ENCODE data around the gene SAC3D1. TPM values are rescaled to one million over a fixed set of nuclear protein-coding genes. Genes with fewer than 3 reads are reported as not detected.

The SAC3D1 gene
- polyA plus RNA-seq, 2 of the 4 experiments (the other 2 are of a cell fraction), result 12.9 to 29.0 TPM

DNA sequence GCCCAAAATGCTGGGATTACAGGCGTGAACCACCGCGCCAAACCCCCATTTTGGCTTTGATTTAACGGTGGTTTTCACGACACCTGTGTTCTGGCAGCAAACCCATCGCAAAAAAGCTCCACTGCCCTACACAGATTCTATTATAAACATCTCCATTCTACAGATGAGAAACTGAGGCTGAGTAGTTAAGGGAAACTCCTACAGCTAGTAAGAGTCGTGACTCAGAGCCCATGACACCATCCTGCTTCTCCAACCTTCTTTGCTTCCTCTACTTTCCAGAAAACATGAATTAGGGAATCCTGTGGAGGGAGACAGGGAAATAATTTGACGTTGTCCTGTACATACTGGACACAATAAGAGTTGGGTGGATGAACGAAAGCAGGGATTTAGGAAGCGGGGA, 14.2 kb upstream of the SAC3D1 start:
- ChIA-PET POLR2A (interaction anchor here (0.6 to 0.7 kb wide), 2 partner anchors 14 to 90 kb away, joined by 4 read pairs; partner anchors contain the start of genes SAC3D1 and ZNHIT2), CTCF (interaction anchor here (0.5 to 7.3 kb wide), 19 partner anchors 12 to 281 kb away, joined by 3 to 97 read pairs (median 3); partner anchors contain the start of genes ARL2, NAALADL1 and SAC3D1)

DNA sequence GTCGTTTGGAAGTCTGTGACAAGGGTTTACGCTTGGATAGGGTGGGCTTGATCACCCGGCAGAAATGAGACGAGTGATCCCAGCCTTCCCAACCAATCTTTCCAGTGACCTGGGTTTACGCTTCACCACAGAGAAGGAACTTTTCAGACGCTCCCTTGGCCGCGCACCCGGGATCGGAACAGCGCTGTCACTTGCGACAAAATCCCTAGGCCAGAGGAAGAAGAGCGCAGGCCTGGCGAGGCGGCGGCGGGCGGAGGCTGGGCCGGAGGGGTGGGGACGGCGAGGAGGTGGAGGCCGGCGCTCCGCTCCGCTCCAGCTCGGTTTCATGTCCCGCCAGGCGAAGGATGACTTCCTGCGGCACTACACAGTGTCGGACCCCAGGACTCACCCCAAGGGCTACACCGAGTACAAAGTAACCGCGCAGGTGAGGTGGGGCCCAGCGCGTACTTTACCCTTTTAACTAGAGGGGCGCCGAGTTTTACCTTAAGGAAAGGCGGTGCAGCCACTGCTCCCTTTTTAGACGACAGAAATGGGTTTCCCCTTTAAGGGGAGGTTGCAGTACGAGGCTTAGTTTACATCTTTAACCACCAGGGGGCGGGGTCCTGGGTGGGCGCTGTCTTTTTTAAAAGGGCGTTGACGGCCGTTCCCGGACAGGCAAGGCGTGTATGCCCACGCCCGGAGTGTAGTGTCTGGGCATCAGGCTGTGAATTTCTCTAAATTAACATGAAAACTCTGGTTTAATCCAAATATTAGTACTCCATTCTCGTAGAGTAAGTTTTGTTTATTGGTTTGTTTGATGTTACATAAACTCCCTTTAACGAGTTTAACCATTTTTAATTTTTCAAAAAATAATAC, 13.6 kb upstream of the SAC3D1 start, which contains the start of gene SNX15:
TSS of gene SNX15 (plus strand) at position 227 of the 855 bp plus-strand sequence. CDS start at position 326, 99 bp downstream.
- peak within 1 kb of the TSS; percentile 86 for H3K4me2 ChIP-seq
- CTCF ChIA-PET, result interaction anchor here (0.5 to 7.3 kb wide), 17 partner anchors 12 to 280 kb away, joined by 3 to 97 read pairs (median 3); partner anchors contain the start of genes ARL2, NAALADL1 and SAC3D1
- DNase-seq (ENCODE audit: low read depth in 1 of 2, low spot score in 1 of 2), result peak; percentile 92 to 97
- H3K4me1 ChIP-seq, result peaks cover 9% of the 10 kb centered on the region
- ATAC-seq, result peak; percentile 95 to 97
- WGBS (ENCODE audit: missing lambda C conversion rate), result 2% methylated on average over 33 of the region's 51 CpGs
- TF ChIP-seq FOSB (CRISPR knock-in tag; IDR thresholded peaks at IDR 0.05) (no peak), EP300 (IDR thresholded peaks at IDR 0.05) (no peak), PHF8 (IDR thresholded peaks at IDR 0.05; ENCODE audit: borderline replicate concordance, low read depth) (peak; percentile 81; the same call in 1 of the 2 replicates), POLR2A (IDR thresholded peaks at IDR 0.05; ENCODE audit: low read length) (peak; percentile 80), RNF2 (IDR thresholded peaks at IDR 0.05; ENCODE audit: borderline replicate concordance, low read depth) (peak; percentile 37; the same call in 1 of the 2 replicates), ZSCAN20 (CRISPR knock-in tag; IDR thresholded peaks at IDR 0.05) (no peak), CHD2 (IDR thresholded peaks at IDR 0.05; ENCODE audit: low read length, partially characterized antibody) (no peak), RAD21 (conservative IDR thresholded peaks at IDR 0.05 in 1 of 2, IDR thresholded peaks at IDR 0.05 in 1 of 2) (peak; percentile 26 to 44; a peak in 3 of 5 replicates), CHD4 (IDR thresholded peaks at IDR 0.05; ENCODE audit: borderline replicate concordance) (no peak), TFCP2L1 (CRISPR knock-in tag; IDR thresholded peaks at IDR 0.05) (0 out of 2 replicates have a peak, but pooled peaks have one; percentile 45), GATA3 (IDR thresholded peaks at IDR 0.05; ENCODE audit: borderline replicate concordance) (0 out of 2 replicates have a peak, but pooled peaks have one; percentile 15), NPAS2 (CRISPR knock-in tag; IDR thresholded peaks at IDR 0.05; ENCODE audit: borderline replicate concordance) (no peak), CEBPB (IDR thresholded peaks at IDR 0.05) (no peak), JUN (IDR thresholded peaks at IDR 0.05) (peak; percentile 81 to 88), MAZ (IDR thresholded peaks at IDR 0.05; ENCODE audit: borderline replicate concordance, low read depth, low read length) (0 out of 2 replicates have a peak, but pooled peaks have one; percentile 38)
- TF ChIP-seq, protein P1, sequence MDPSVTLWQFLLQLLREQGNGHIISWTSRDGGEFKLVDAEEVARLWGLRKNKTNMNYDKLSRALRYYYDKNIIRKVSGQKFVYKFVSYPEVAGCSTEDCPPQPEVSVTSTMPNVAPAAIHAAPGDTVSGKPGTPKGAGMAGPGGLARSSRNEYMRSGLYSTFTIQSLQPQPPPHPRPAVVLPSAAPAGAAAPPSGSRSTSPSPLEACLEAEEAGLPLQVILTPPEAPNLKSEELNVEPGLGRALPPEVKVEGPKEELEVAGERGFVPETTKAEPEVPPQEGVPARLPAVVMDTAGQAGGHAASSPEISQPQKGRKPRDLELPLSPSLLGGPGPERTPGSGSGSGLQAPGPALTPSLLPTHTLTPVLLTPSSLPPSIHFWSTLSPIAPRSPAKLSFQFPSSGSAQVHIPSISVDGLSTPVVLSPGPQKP (IDR thresholded peaks at IDR 0.05; ENCODE audit: low read depth, low read length), result no peak
- TF ChIP-seq, protein P2, sequence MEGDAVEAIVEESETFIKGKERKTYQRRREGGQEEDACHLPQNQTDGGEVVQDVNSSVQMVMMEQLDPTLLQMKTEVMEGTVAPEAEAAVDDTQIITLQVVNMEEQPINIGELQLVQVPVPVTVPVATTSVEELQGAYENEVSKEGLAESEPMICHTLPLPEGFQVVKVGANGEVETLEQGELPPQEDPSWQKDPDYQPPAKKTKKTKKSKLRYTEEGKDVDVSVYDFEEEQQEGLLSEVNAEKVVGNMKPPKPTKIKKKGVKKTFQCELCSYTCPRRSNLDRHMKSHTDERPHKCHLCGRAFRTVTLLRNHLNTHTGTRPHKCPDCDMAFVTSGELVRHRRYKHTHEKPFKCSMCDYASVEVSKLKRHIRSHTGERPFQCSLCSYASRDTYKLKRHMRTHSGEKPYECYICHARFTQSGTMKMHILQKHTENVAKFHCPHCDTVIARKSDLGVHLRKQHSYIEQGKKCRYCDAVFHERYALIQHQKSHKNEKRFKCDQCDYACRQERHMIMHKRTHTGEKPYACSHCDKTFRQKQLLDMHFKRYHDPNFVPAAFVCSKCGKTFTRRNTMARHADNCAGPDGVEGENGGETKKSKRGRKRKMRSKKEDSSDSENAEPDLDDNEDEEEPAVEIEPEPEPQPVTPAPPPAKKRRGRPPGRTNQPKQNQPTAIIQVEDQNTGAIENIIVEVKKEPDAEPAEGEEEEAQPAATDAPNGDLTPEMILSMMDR (IDR thresholded peaks at IDR 0.05), result peak; percentile 52
- TF ChIP-seq, protein P3, sequence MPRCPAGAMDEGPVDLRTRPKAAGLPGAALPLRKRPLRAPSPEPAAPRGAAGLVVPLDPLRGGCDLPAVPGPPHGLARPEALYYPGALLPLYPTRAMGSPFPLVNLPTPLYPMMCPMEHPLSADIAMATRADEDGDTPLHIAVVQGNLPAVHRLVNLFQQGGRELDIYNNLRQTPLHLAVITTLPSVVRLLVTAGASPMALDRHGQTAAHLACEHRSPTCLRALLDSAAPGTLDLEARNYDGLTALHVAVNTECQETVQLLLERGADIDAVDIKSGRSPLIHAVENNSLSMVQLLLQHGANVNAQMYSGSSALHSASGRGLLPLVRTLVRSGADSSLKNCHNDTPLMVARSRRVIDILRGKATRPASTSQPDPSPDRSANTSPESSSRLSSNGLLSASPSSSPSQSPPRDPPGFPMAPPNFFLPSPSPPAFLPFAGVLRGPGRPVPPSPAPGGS (IDR thresholded peaks at IDR 0.05), result peak; percentile 74; the same call in 1 of the 3 replicates
- TF ChIP-seq, protein P4, sequence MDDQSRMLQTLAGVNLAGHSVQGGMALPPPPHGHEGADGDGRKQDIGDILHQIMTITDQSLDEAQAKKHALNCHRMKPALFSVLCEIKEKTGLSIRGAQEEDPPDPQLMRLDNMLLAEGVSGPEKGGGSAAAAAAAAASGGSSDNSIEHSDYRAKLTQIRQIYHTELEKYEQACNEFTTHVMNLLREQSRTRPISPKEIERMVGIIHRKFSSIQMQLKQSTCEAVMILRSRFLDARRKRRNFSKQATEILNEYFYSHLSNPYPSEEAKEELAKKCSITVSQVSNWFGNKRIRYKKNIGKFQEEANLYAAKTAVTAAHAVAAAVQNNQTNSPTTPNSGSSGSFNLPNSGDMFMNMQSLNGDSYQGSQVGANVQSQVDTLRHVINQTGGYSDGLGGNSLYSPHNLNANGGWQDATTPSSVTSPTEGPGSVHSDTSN (IDR thresholded peaks at IDR 0.05), result peak; percentile 39; the same call in 1 of the 2 replicates
- TF ChIP-seq, protein P5, sequence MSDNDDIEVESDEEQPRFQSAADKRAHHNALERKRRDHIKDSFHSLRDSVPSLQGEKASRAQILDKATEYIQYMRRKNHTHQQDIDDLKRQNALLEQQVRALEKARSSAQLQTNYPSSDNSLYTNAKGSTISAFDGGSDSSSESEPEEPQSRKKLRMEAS (IDR thresholded peaks at IDR 0.05), result peak; percentile 74
- H3K9me3 ChIP-seq, result no peaks in the 10 kb centered on the region
- peak within 1 kb of the TSS; percentile 52 for H3K4me3 ChIP-seq
- FAIRE-seq, result no peak
- H3K27ac ChIP-seq, result peak within 1 kb of the TSS; percentile 89 to 94
- POLR2A ChIA-PET, result interaction anchor here (0.6 to 0.7 kb wide), 2 partner anchors 13 to 90 kb away, joined by 4 read pairs; partner anchors contain the start of genes SAC3D1 and ZNHIT2

More for the DNA sequence above, 14.2 kb upstream of the SAC3D1 start:
- DNase-seq (ENCODE audit: low read depth in 1 of 2, low spot score in 1 of 2), result no peak
- Histone ChIP-seq H3K4me1 (peaks cover 9% of the 10 kb centered on the region), H3K9me3 (no peaks in the 10 kb centered on the region), H3K4me2 (peak overlapping the region; percentile 86), H3K27ac (peak overlapping the region; percentile 89 to 94), H3K4me3 (peak overlapping the region; percentile 52)
- ATAC-seq, result peak; percentile 50 to 54
- no peak for FAIRE-seq
- TF ChIP-seq TP53 (CRISPR knock-in tag; IDR thresholded peaks at IDR 0.05) (no peak), RCOR1 (IDR thresholded peaks at IDR 0.05; ENCODE audit: low read depth, low read length) (no peak), POLR2A (IDR thresholded peaks at IDR 0.05; ENCODE audit: low read length) (no peak), KDM1A (IDR thresholded peaks at IDR 0.05; ENCODE audit: low read depth) (peak; percentile 77), MYC (IDR thresholded peaks at IDR 0.05; ENCODE audit: borderline replicate concordance, low read length) (0 out of 2 replicates have a peak, but pooled peaks have one; percentile 25), HDAC2 (IDR thresholded peaks at IDR 0.05) (no peak), HOXB5 (CRISPR knock-in tag; IDR thresholded peaks at IDR 0.05) (no peak), FOSL2 (IDR thresholded peaks at IDR 0.05) (no peak), FOSL2 (CRISPR knock-in tag; IDR thresholded peaks at IDR 0.05) (0 out of 2 replicates have a peak, but pooled peaks have one; percentile 22)
- TF ChIP-seq, protein P4 (IDR thresholded peaks at IDR 0.05), result no peak
- WGBS (ENCODE audit: missing lambda C conversion rate), result 50% methylated on average over 10 of the region's 10 CpGs
